A549 (cell line): ENCODE data around the gene MRPS34. TPM values are rescaled to one million over a fixed set of nuclear protein-coding genes. Genes with fewer than 3 reads are reported as not detected.

ENCODE experiments used
- ATAC-seq, 2 experiments: fragments of 200-7000 bp in 1 of 2; fragments of >200 bp in 1 of 2; cut with Nextera tagmentation in 1 of 2; cut with Tn5 transposase in 1 of 2; 3 replicates each; pipeline versions ENCODE4 v1.8.0 to v1.9.1; 2018 to 2020; ENCODE audit warnings: mild to moderate bottlenecking in 1 of 2, moderate library complexity in 1 of 2
- CTCF ChIA-PET: fragments of 300-600 bp; sonication (Branson Sonifier 250); formaldehyde crosslinking; extraction: SDS; loops from one replicate; lab custom pipeline; 2021; ENCODE audit warnings: antibody characterized with exemption, inconsistent platforms; lab: Yijun Ruan, JAX
- POLR2A ChIA-PET: fragments of 350-600 bp; formaldehyde crosslinking; extraction: SDS; loops from one replicate; lab custom pipeline; 2021; ENCODE audit warnings: antibody characterized with exemption, inconsistent platforms; lab: Yijun Ruan, JAX
- DNase-seq, 2 experiments: peaks; one replicate each; pipeline versions ENCODE4 v3.0.0 to v3.0.0-alpha.2; 2011 to 2016; ENCODE audit warnings: low read depth in 1 of 2, low spot score in 1 of 2
- FAIRE-seq: peaks from 2 replicates; lab custom pipeline; 2011; peaks lifted over from hg19 to GRCh38; lab: Jason Lieb, UNC
- H3K27ac ChIP-seq, 2 experiments: fragments of >200 bp; sonication (Bioruptor Twin); formaldehyde crosslinking; 3 replicates each; pipeline ENCODE4 v1.5.1; 2016 to 2017
- H3K4me1 ChIP-seq: fragments of >200 bp; sonication (Bioruptor Twin); formaldehyde crosslinking; 3 replicates; pipeline ENCODE4 v1.6.1; 2016
- H3K4me2 ChIP-seq: fragments of >200 bp; sonication (Bioruptor Twin); formaldehyde crosslinking; 3 replicates; pipeline ENCODE4 v1.6.1; 2016
- H3K4me3 ChIP-seq: fragments of >200 bp; sonication (Bioruptor Twin); formaldehyde crosslinking; 3 replicates; pipeline ENCODE4 v1.5.1; 2016
- H3K9me3 ChIP-seq: fragments of >200 bp; sonication (Bioruptor Twin); formaldehyde crosslinking; 3 replicates; pipeline ENCODE4 v1.6.1; 2016
- CHD2 ChIP-seq: fragments of 150-350 bp; IDR thresholded peaks from 2 replicates; pipeline ENCODE4 v1.6.1; 2014; ENCODE audit warnings: low read length; ENCODE audit not compliant: partially characterized antibody
- EP300 ChIP-seq, 2 experiments: fragments of >200 bp; sonication (Bioruptor Twin); formaldehyde crosslinking; IDR thresholded peaks; 2 replicates in 1 of 2; 3 replicates in 1 of 2; pipeline ENCODE4 v1.6.1; 2016 to 2017
- FOSL2 ChIP-seq, 2 experiments: fragments of 450-650 bp in 1 of 2; fragments of >200 bp in 1 of 2; sonication (Bioruptor Twin) in 1 of 2; formaldehyde crosslinking; IDR thresholded peaks; 2 replicates each; pipeline versions ENCODE4 v1.5.0 to v1.6.1; 2016 to 2020; ENCODE audit warnings: mild to moderate bottlenecking in 1 of 2, moderate library complexity in 1 of 2
- HMGXB4 ChIP-seq: fragments of 250-450 bp; sonication (Bioruptor Pico); IDR thresholded peaks from 2 replicates; pipeline ENCODE4 v1.5.0; 2021; ENCODE audit warnings: mild to moderate bottlenecking, moderate library complexity, borderline replicate concordance
- HOXB13 ChIP-seq: fragments of 250-450 bp; sonication (Bioruptor Pico); IDR thresholded peaks from 2 replicates; pipeline ENCODE4 v1.5.0; 2020; ENCODE audit warnings: low read depth, mild to moderate bottlenecking, moderate library complexity
- MYC ChIP-seq: IDR thresholded peaks from 2 replicates; pipeline ENCODE4 v1.6.1; 2012; ENCODE audit warnings: mild to moderate bottlenecking, inconsistent platforms, low read length, improper control_type of control experiment, borderline replicate concordance
- POLR2A ChIP-seq: IDR thresholded peaks from 2 replicates; pipeline ENCODE4 v1.6.1; 2012; ENCODE audit warnings: mild to moderate bottlenecking, low read length
- POLR2AphosphoS2 ChIP-seq: conservative IDR thresholded peaks from 2 replicates; pipeline ENCODE4 v1.6.1; 2012; ENCODE audit warnings: low read length, improper control_type of control experiment, inconsistent platforms
- RARB ChIP-seq: fragments of 250-450 bp; sonication (Bioruptor Pico); IDR thresholded peaks from 2 replicates; pipeline ENCODE4 v1.8.0; 2021; ENCODE audit warnings: mild to moderate bottlenecking, moderate library complexity
- SREBF2 ChIP-seq: fragments of 450-650 bp; IDR thresholded peaks from 2 replicates; pipeline ENCODE4 v1.6.1; 2014; ENCODE audit warnings: mild to moderate bottlenecking, moderate library complexity
- USF2 ChIP-seq: fragments of 450-650 bp; IDR thresholded peaks from 2 replicates; pipeline ENCODE4 v1.6.1; 2014; ENCODE audit warnings: antibody characterized with exemption
- ZC3H11A ChIP-seq: fragments of 450-650 bp; IDR thresholded peaks from 2 replicates; pipeline ENCODE4 v1.6.1; 2014; ENCODE audit warnings: antibody characterized with exemption, mild to moderate bottlenecking
- ZFP36 ChIP-seq: fragments of 450-650 bp; IDR thresholded peaks from 2 replicates; pipeline ENCODE4 v1.6.1; 2014; ENCODE audit warnings: borderline replicate concordance; ENCODE audit not compliant: partially characterized antibody
- WGBS: methylation state at CpG from one replicate; pipeline ENCODE4 v1.1.6; 2017; ENCODE audit errors: missing lambda C conversion rate; 5-methylcytosine and 5-hydroxymethylcytosine counted together
- polyA plus RNA-seq, 4 experiments: library from polyadenylated mRNA; depleted of rRNA in 3 of 4; stranded (reverse); fragments of >200 nt; fragmentation: RNase III in 1 of 4; extraction: RNeasy Plus Mini Kit Qiagen cat#74134 plus additional on column Dnase treatment in 1 of 4; gene quantifications; 2 replicates in 3 of 4; 3 replicates in 1 of 4; pipeline ENCODE4 v1.2.3, GENCODE V29; 2011 to 2017
- TF ChIP-seq, protein P1 (sequence below): IDR thresholded peaks from 2 replicates; pipeline ENCODE4 v1.6.1; 2012
- TF ChIP-seq, protein P2 (sequence below): IDR thresholded peaks from 2 replicates; pipeline ENCODE4 v1.6.1; 2012
- TF ChIP-seq, protein P3 (sequence below): fragments of 150-350 bp; IDR thresholded peaks from 2 replicates; pipeline ENCODE4 v1.6.1; 2014; ENCODE audit warnings: low read depth, mild to moderate bottlenecking, low read length

MRPS34 gene
- polyA plus RNA-seq, 2 of the 4 experiments (the other 2 are of a cell fraction): 118 to 220 TPM

- DNase-seq: no peak
- no peak overlapping the region for H3K4me3 ChIP-seq
- no peak for ATAC-seq
- TF ChIP-seq POLR2AphosphoS2: 0 out of 2 replicates have a peak, but pooled peaks have one; percentile 16
- TF ChIP-seq MYC: no peak
- TF ChIP-seq, protein P1, sequence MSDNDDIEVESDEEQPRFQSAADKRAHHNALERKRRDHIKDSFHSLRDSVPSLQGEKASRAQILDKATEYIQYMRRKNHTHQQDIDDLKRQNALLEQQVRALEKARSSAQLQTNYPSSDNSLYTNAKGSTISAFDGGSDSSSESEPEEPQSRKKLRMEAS: no peak
- TF ChIP-seq HOXB13 (CRISPR knock-in tag): no peak
- ChIA-PET CTCF (interaction anchor here (0.8 to 1.3 kb wide), 3 partner anchors 8 to 72 kb away, joined by 3 to 5 read pairs (median 3); partner anchors contain the start of gene NME3), POLR2A (no interaction called here)
- H3K4me1 ChIP-seq: peaks cover 24% of the 10 kb centered on the region
- WGBS: 94% methylated on average over 6 of the region's 8 CpGs
- no peaks in the 10 kb centered on the region for H3K9me3 ChIP-seq
- no peak for FAIRE-seq
- H3K4me2 ChIP-seq: no peak overlapping the region
- H3K27ac ChIP-seq: no peak overlapping the region; a peak in 1 of 6 replicates
These were observed 6.3 kb upstream of the MRPS34 start for GRCh38 chr16:1779234-1779701.

- WGBS: 85% methylated on average over 21 of the region's 34 CpGs
- ChIA-PET CTCF (interaction anchor here (0.8 to 1.1 kb wide), 4 partner anchors 11 to 86 kb away, joined by 3 read pairs; no protein-coding TSS in a partner anchor), POLR2A (no interaction called here)
- Histone ChIP-seq H3K27ac (no peak overlapping the region), H3K4me2 (no peak overlapping the region), H3K4me3 (no peak overlapping the region), H3K4me1 (peaks cover 23% of the 10 kb centered on the region), H3K9me3 (no peaks in the 10 kb centered on the region)
- ATAC-seq (no peak), DNase-seq (no peak), FAIRE-seq (no peak)
- no peak for TF ChIP-seq USF2
- no peak for TF ChIP-seq SREBF2
- TF ChIP-seq CHD2: no peak
- TF ChIP-seq, protein P2, sequence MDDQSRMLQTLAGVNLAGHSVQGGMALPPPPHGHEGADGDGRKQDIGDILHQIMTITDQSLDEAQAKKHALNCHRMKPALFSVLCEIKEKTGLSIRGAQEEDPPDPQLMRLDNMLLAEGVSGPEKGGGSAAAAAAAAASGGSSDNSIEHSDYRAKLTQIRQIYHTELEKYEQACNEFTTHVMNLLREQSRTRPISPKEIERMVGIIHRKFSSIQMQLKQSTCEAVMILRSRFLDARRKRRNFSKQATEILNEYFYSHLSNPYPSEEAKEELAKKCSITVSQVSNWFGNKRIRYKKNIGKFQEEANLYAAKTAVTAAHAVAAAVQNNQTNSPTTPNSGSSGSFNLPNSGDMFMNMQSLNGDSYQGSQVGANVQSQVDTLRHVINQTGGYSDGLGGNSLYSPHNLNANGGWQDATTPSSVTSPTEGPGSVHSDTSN: peak; percentile 44
- no peak for TF ChIP-seq RARB (CRISPR knock-in tag)
- TF ChIP-seq ZC3H11A: no peak
- no peak for TF ChIP-seq ZFP36
- no peak; the same call in 1 of the 2 replicates for TF ChIP-seq POLR2AphosphoS2
- no peak for TF ChIP-seq HMGXB4 (CRISPR knock-in tag)
- TF ChIP-seq, protein P1: no peak
- peak; percentile 13; the same call in 1 of the 2 replicates for TF ChIP-seq POLR2A
- TF ChIP-seq EP300 (IDR thresholded peaks at IDR 0.05): no peak
- TF ChIP-seq, protein P3, sequence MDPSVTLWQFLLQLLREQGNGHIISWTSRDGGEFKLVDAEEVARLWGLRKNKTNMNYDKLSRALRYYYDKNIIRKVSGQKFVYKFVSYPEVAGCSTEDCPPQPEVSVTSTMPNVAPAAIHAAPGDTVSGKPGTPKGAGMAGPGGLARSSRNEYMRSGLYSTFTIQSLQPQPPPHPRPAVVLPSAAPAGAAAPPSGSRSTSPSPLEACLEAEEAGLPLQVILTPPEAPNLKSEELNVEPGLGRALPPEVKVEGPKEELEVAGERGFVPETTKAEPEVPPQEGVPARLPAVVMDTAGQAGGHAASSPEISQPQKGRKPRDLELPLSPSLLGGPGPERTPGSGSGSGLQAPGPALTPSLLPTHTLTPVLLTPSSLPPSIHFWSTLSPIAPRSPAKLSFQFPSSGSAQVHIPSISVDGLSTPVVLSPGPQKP: no peak
- TF ChIP-seq FOSL2 (IDR thresholded peaks at IDR 0.05): no peak
- no peak for TF ChIP-seq FOSL2 (CRISPR knock-in tag; IDR thresholded peaks at IDR 0.05)
These were observed 5.6 kb upstream of the MRPS34 start for GRCh38 chr16:1778200-1779179.
